OCI-LY1 (cell line): ENCODE results near the gene MAP2K6.

Experiments
- EZH2 ChIP-seq: fragments of 200-600 bp; sonication (generic), shearing (Covaris generic); IDR thresholded peaks from 2 replicates; pipeline ENCODE4 v1.8.0; 2017; ENCODE audit warnings: borderline replicate concordance, mixed run types, mild to moderate bottlenecking, antibody characterized with exemption, low read length, moderate library complexity, mixed read lengths
- TF ChIP-seq, protein P1 (sequence below): fragments of 200-600 bp; sonication (generic), shearing (Covaris generic); IDR thresholded peaks from 2 replicates; pipeline ENCODE4 v1.5.1; 2017; ENCODE audit warnings: mild to moderate bottlenecking, antibody characterized with exemption, low read length, moderate library complexity, mixed read lengths

DNA sequence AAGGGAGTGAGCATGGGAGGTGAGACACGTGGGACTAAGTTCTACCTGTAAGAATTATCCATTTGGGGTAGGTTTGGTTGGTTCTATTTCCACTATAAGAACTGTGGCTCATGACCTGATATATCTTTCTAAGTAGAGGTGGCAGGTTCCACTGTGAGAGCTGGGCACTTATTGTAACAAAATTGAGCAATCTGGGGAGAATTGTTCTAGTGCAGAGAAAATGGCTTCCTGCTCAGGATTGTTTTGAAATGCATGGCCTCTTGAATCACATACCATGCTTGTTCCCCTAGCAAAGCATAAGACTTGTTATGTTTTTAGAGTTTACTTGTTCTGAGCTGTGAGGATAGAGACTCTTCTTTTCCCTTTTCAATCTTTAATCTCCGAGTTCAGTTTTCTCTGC is 125.9 kb downstream of the MAP2K6 start:
- TF ChIP-seq, protein P1, sequence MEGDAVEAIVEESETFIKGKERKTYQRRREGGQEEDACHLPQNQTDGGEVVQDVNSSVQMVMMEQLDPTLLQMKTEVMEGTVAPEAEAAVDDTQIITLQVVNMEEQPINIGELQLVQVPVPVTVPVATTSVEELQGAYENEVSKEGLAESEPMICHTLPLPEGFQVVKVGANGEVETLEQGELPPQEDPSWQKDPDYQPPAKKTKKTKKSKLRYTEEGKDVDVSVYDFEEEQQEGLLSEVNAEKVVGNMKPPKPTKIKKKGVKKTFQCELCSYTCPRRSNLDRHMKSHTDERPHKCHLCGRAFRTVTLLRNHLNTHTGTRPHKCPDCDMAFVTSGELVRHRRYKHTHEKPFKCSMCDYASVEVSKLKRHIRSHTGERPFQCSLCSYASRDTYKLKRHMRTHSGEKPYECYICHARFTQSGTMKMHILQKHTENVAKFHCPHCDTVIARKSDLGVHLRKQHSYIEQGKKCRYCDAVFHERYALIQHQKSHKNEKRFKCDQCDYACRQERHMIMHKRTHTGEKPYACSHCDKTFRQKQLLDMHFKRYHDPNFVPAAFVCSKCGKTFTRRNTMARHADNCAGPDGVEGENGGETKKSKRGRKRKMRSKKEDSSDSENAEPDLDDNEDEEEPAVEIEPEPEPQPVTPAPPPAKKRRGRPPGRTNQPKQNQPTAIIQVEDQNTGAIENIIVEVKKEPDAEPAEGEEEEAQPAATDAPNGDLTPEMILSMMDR, result no peak
- TF ChIP-seq EZH2, result no peak
